GM21786 (cell line): ENCODE measurements around the gene PMF1.

Source experiments
- ATAC-seq: cut with Tn5 transposase; IDR thresholded peaks from one replicate; pipeline ENCODE4 v1.9.1; 2021; ENCODE audit not compliant: unreplicated experiment

Gene PMF1

DNA sequence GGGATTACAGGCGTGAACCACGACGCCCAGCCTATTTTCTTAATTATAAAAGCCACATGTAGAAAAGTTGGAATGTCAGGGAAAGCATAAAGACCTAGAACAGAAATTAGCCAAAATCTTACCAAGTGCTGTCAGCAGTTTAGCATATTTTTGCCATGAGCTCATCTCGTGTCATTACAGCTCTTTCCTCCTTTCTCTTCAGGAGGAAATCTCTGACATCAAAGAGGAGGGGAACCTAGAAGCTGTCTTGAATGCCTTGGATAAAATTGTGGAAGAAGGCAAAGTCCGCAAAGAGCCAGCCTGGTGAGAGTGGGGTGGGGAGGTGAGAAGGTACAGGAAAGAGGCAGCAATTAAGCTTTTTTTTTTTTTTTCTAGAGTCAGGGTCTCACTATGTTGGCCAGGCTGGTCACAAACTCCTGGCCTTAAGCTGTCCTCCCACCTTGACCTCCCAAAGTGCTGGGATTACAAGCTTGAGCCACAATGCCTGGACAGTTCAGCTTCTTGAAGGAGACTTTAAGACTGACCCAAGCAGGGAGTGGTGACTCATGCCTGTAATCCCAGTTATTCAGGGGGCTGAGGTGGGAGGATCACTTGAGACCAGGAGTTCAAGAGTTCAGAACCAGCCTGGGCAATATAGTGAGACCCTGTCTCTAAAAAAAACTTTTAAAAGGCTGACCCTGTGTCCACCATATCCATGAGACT, 20.8 kb downstream of the PMF1 start:
- ATAC-seq, result no peak

DNA sequence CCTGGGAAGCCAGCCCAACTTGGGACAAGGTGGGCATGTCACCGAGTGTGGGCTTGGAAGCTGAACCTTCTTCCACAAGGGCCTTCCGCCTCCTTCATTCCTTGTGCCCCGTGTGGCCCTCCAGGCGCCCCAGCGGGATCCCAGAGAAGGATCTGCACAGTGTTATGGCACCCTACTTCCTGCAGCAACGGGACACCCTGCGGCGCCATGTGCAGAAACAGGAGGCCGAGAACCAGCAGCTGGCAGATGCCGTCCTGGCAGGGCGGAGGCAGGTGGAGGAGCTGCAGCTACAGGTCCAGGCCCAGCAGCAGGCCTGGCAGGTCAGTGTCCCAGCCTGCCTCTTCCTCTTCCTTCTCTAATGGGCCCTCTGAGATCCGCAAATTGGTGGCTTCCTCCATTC, 23.4 kb downstream of the PMF1 start:
- ATAC-seq, result no peak

DNA sequence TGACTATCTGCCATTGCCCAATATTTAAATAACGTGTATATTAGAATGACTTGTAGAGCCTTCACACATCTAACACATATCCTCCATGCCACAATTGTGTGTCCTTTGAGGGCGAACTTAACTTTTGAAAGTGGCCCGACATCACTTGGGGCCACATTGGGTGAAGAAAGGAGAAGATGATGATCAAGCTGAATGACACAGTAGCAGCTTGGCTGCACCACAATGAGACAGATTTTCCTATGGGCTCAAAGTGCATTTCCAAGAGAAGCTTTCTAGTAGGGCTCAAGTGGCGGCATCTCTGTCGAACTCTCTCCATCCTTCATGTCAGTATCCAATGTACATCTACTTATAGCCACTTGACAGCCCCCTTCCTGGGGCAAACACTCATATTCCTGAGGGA, 25.4 kb downstream of the PMF1 start:
- ATAC-seq, result no peak

DNA sequence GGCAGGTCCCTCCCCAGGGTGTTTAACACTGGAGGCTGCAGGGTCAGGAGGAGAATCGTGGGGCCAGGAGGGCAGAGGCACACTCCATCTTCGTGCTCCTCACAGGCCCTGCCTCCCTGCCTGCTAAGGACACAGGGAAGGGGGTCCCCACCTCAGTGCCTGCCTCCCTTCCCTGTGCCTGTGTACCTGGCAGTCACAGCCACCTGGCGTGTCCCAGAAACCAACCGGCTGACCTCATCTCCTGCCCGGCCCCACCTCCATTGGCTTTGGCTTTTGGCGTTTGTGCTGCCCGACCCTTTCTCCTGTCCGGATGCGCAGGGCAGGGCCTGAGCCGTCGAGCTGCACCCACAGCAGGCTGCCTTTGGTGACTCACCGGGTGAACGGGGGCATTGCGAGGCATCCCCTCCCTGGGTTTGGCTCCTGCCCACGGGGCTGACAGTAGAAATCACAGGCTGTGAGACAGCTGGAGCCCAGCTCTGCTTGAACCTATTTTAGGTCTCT, 28.6 kb downstream of the PMF1 start:
- no peak for ATAC-seq

DNA sequence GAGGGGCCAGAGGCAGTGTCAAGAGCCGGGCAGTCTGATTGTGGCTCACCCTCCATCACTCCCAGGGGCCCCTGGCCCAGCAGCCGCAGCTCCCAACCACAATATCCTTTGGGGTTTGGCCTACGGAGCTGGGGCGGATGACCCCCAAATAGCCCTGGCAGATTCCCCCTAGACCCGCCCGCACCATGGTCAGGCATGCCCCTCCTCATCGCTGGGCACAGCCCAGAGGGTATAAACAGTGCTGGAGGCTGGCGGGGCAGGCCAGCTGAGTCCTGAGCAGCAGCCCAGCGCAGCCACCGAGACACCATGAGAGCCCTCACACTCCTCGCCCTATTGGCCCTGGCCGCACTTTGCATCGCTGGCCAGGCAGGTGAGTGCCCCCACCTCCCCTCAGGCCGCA, 29.1 kb downstream of the PMF1 start, which contains the start of gene BGLAP:
Gene BGLAP, plus strand, starts transcription at position 259 of the 400 bp plus-strand sequence. Its CDS starts 48 bp downstream, at position 307.
- no peak for ATAC-seq

DNA sequence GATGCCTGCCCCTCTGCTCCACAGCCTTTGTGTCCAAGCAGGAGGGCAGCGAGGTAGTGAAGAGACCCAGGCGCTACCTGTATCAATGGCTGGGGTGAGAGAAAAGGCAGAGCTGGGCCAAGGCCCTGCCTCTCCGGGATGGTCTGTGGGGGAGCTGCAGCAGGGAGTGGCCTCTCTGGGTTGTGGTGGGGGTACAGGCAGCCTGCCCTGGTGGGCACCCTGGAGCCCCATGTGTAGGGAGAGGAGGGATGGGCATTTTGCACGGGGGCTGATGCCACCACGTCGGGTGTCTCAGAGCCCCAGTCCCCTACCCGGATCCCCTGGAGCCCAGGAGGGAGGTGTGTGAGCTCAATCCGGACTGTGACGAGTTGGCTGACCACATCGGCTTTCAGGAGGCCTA, 29.9 kb downstream of the PMF1 start:
- ATAC-seq, result no peak

DNA sequence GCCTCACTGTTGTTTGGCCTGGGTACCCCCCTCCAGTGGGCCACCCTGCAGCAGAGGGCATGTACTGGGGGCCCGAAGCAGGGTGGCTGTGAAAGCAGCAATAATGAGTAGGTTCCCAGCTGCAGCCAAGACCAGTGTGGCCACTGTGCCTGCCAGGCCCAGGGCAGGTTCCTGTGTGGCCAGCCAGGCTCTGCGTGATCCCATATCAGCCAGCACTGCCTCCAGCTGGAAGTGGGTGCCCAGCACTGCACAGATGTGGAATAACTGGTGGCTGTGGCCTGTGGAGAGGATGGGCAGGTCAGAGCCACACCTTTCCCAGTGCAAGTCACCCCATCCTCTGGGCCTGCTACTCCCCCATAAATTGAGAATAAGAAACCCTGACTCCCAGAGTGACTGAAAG, 31.3 kb downstream of the PMF1 start:
- ATAC-seq, result no peak

DNA sequence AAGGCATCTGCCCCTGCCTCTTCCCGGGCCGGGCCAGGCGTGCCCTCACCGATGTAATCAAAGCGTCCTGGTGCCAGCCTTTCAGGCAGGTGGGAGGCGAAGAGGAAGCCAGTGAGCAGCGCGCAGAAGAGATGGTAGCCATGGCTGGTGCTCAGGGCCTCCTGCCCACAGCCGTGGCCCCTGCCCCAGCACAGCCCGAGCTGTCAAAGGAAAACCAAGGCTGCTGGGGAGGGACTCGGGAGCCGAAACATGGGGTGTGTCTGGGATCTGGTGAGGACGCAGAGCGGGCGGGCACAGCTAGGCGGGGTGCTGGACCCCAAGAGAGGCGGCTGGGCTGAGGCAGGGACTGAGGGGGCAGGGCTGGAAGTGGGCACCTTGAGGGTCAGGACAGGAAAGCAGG, 31.9 kb downstream of the PMF1 start:
- no peak for ATAC-seq

DNA sequence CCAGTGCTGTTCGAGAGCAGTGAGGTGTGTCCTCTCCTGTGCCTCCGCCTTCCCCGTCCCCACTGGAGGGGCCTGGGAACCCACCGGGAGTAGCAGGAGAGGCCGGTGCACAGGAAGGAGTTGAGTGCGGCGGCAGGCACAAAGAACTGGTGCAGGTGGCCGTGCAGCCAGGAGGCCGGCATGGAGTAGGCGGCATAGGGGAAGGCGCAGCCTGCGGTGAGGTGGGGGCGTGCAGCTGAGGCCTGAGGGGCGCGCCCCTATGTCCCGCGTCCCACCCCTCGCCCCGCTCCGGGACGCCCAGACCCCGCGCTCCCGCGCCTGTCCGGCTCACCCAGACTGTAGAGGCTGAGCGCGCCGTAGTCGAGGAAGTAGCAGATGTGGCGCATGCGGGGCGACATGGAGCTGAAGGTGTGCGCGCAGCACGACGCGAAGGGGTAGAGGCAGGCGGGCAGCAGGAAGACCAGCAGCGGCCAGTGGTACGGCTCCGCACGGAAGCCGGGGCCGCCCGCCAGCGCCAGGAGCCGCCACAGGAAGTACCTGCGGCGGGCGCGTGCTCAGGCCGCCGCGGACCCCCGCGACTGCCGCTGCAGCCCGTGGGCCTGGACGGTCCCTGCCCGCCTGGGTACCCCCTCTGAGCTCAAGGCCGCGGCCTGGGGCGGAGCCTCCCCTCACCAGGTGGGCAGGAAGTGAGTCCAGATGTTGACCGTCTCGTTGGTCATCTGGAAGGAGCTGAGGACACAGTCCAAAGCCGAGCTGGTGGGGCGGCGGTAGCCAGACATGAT, 32.8 kb downstream of the PMF1 start:
- no peak for ATAC-seq

DNA sequence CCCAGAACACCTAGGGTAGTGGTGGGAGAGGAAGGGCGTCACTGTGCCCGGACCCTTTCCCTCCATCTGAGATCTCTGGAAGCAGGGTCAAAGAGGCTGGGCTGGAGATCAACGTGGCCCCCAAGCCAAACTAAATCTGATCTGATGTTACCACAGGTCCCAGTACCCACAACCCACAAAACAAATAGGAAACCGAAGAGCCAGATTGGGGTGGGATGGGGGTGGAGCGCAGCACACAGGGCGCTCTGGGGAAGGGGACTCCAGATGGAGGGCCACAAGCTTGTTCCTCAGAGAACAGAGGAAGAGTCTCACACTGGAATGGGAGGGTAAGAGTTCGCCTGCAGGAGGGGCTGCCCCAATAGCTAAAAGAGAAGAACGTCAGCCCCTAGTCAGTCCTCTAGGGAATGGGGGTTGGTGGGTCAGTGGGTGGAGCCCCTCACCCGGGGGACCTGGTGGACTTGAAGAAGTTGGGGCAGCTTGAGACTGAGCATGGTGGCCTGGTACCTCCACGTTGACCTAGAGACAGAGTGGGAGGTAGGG, 33.5 kb downstream of the PMF1 start:
- ATAC-seq, result no peak

DNA sequence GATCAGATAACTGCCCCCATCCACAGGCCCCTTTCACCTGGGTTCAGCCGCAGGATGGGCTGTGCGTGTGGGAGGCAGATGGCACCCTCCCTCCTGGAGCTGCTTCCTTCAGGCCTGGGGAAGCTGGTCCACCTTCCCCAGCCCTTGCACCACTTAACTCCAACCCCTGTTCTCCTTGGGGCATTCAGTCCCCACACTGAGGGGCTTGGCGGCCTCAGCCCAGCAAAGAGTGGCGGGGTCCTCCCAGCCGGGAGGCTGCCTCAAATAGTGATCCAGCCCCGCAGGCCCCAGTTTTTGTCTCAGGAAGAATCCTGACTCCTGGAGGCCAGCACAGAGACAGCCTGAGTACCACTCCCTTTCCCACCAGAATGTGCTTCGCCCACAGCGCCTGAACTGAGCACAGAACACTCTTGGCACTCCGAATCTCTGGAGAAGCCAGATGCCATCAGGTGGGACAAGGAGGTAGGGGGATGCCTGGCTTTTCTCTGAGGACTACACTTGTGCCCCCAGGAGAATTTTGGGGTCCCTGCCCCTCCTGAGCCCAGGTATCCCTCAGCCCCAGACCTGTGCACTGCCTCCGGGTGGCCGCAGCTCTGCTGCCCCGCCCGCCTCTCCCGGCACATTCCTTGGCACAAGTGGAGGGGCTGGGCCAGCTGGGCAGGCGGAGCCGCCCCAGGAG, 34.1 kb downstream of the PMF1 start:
- no peak for ATAC-seq

DNA sequence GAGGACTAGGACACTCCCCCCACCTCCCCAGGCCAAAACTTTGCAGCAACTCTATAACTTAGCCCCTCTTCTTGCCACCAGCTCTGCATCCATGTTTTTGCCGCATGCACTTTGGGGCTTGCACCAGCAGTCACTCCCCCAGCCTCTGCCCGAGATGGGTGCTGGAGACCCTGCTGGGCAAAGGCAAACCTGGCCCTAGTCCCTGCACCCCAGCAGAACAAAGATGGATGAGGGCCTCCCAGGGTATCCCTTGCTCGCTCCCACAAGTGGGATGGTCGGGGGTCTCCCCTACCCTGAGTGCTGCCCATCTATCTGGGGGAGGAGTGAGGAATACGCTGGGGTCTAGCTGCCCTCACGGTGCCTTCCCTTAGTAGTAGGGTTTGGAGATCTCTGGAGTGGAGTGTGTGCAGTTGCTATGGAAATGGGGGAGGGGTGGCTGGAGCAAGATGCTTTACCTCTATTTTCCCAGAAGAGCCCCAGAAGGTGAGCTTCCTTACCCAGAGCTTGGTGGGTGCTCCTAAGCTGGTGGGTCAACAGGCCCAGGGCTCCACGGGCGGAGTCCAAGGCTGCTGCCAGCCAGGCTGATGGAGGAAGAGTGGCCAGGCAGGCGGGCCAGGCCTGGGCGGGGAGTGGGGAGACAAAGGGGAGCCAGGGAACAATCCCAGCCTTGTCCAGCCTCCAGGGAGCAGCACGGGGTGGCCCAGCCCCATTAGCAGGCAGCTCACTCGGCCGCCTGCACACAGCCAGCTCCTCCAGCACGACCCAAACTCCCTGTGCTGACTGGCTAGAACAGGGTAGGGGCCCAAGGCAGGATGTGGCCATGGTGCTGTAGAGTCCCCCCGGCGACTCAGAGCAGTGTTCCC, 34.9 kb downstream of the PMF1 start, which contains the start of gene PAQR6:
Gene PAQR6, minus strand, starts transcription at position 597 of the 863 bp plus-strand sequence. CDS start 1,325 bp downstream, outside the sequence.
- ATAC-seq, result no peak

DNA sequence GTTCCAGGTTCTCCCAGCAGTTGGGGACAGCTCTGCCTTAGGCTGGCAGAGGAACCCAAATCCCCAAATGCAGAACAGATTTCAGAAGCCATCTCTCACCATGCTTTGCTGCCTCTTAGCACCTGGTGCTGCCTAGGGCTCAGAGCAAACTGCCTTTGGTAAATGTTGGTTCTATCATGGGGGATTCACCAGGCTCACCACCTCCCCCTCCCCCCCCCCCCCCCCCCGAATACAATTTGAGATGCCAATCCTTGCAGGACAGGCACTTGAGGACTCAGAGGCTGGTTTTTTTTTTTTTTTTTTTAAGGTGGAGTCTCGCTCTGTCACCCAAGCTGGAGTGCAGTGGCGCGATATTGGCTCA, 35.5 kb downstream of the PMF1 start:
- no peak for ATAC-seq

DNA sequence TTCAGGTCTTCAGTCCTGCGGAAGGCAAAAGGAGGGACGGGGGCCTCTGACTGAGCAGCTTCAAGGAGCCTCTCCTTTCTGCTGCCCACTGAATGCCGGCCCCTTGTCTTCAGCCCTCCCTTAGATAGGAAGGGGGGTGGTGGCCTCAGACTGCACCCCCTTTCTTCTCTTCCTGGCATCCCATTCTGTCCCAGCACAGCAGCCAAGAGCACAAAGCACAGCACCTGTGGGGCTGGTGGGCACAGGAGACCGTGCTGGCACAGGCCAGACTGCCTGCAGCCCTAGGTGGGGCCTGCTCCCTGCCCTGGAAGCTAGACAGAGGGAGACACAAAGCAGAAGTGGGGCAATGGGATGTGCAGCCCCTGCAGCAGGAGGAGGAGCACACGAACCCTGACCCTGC, 36.8 kb downstream of the PMF1 start:
- no peak for ATAC-seq

DNA sequence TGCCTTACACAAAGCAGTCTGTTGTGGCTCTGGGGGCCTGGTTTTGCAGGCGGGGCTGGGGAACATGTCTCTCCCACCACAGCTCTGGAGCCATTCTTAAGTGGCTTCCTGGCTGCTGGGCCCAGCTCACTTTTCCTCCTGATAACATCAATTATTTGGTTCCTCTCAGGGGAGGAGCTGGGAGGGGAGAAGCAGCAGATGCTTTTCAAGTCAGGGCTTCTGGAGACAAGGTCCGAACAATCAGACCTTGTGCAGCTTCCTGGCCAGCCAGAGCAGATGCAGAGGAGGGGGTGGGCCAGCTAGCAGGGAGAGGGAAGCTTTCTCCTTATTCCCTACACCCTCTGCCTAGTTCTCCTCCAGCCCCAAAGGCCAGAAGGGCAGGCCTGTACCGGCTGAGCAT, 38.7 kb downstream of the PMF1 start:
- no peak for ATAC-seq

DNA sequence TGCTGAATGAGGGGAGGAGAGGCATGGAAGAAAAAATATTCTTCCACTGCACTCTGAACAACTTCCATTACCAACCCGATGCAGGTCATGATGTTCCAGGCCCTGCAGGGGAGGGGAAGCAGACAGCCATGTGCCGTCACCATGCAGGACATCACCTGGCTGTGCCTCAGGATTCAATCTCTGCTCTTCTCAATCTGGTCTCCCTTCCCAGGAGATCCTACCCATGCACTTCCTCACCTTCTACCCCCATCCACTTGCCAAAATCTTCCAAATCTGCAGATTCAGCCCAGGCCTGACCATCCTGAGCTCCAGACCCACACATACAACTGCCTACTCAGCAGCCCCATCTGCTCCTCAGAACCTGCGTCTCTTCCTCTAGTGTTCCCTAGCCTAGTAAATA, 40.8 kb downstream of the PMF1 start:
- no peak for ATAC-seq

DNA sequence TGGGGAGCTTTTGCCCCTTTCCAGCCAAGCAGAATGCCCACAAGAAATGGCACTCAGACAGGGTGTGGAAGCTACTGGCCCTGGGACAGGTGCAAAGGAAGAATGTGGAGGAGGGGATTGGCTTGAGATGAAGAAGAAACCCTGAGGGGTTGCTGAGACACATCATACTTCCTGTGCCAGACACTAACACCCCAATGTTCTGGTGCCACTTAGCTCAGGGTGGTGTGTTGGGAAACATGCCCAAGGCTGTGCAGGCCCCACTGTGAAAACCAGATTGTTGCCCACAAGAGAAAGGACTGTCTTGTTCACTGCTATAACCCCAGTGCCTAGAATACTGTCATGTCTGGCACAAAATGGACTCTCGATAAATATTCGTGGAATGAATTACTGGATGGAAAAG, 44.9 kb downstream of the PMF1 start:
- ATAC-seq, result no peak

DNA sequence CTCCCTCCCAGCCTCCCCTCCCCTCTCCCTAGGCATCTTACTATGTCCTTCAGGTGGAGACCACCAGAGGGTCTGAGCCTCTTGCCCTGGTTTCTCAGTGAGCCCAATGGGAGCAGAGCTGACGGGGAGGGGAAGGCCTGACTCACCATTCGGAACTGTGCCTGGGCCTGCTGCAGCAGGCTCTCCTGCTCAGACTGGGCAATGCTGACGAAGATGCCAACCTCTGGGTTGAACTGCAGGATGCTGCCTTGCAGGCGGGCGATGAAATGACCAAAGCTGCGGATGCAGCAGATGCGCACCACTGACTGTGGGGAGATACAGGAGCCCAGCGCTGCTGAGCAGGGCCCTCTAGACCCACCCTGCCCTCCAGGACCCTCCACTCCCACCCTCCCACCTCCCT, 46.1 kb downstream of the PMF1 start:
- ATAC-seq, result no peak

DNA sequence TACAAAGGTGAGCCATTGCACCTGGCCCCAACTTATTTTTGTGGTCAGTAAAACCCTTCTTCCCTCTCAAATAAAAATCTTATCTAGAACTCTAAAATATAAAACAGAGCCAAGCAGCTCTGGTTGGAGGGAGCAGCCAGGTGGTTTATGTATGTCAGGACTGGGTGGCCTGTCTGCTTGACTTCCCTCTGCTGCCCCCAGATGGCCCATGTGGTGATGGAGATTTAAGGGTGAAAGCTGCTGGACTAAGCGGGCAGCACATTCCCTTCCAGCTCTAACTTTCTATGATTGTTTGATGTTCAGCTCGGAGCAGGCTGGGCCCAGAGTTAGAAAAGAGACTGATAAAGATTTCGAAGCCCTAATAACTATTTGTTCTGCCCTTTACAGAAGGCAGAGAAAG, 47.0 kb downstream of the PMF1 start:
- ATAC-seq, result no peak

DNA sequence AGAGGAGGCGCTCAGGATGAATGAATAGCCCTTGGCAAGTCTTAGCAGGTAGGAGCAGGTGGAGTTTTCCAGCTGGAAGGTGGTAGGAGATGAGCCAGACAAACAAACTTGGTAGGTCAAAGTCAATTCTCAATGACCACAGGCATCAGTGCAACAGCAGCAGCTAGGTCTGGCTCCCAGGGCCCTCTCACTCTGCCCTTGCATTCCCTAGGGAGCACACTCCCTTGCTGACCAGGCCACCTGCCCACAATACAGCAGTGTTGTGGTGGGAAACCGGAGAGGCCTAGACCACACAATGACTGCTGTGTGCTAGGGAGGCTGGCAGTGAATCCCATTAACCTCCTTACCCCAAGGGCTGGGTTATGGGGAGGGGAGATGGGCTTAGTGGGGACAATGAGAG, 48.1 kb downstream of the PMF1 start:
- no peak for ATAC-seq
